ENCODE data around the gene F13B.
"Not testable (repeated sequence)": the region's sequence is repeated elsewhere in the genome, so short reads cannot be mapped to it uniquely, and the experiment has no call there.

F13B gene

GRCh38 chr1:197041486-197042353 lies 25.3 kb downstream of the F13B start:
- no peak for DNase-seq

- DNase-seq, result no peak
Observed at GRCh38 chr1:197036861-197037260, 30.2 kb downstream of the F13B start.

- not testable (repeated sequence) for DNase-seq
Observed at GRCh38 chr1:197034631-197035339, 32.3 kb downstream of the F13B start.

GRCh38 chr1:197029749-197030148 lies 37.3 kb downstream of the F13B start:
- DNase-seq, result no peak

- no peak for DNase-seq
Observed at GRCh38 chr1:197027359-197027758, 39.7 kb downstream of the F13B start.

GRCh38 chr1:197024460-197024859 lies 42.6 kb downstream of the F13B start:
- DNase-seq, result no peak

GRCh38 chr1:197021716-197022115 lies 45.3 kb downstream of the F13B start:
- DNase-seq, result no peak

- no peak for DNase-seq
Observed at GRCh38 chr1:197017558-197018146, 49.4 kb downstream of the F13B start.

- DNase-seq, result no peak
Observed at GRCh38 chr1:197016751-197017150, 50.3 kb downstream of the F13B start.

- DNase-seq, result no peak
Observed at GRCh38 chr1:197013234-197013633, 53.8 kb downstream of the F13B start.

GRCh38 chr1:197011614-197012013 lies 55.4 kb downstream of the F13B start:
- DNase-seq, result no peak

GRCh38 chr1:197008861-197009260 lies 58.2 kb downstream of the F13B start:
- DNase-seq, result no peak

GRCh38 chr1:197003132-197003531 lies 63.9 kb downstream of the F13B start:
- no peak for DNase-seq

- DNase-seq, result no peak
Observed at GRCh38 chr1:197001828-197002227, 65.2 kb downstream of the F13B start.

GRCh38 chr1:196997423-196997822 lies 69.6 kb downstream of the F13B start:
- DNase-seq, result no peak

- DNase-seq, result no peak
Observed at GRCh38 chr1:196993916-196994315, 73.1 kb downstream of the F13B start.

- peak; percentile 89 for DNase-seq
Observed at GRCh38 chr1:196991919-196992651, 75.0 kb downstream of the F13B start.
